H9 (cell line): ENCODE data around the gene NEMP1. TPM values are rescaled to one million over a fixed set of nuclear protein-coding genes. Genes with fewer than 3 reads are reported as not detected.

Experiments
- DNase-seq: peaks from one replicate; pipeline ENCODE4 v3.0.0-alpha.2; 2017
- H2AFZ ChIP-seq: one replicate; pipeline ENCODE4 v1.6.1; 2013; ENCODE audit warnings: mild to moderate bottlenecking, low read length, control low read depth, moderate library complexity
- H2AK5ac ChIP-seq: 2 replicates; pipeline ENCODE4 v1.6.1; 2013; ENCODE audit warnings: low read length, control low read depth, mixed read lengths; ENCODE audit not compliant: insufficient read length
- H2BK120ac ChIP-seq: one replicate; pipeline ENCODE4 v1.6.1; 2013; ENCODE audit warnings: low read depth, mild to moderate bottlenecking, low read length, control low read depth, inconsistent platforms; ENCODE audit not compliant: poor library complexity, severe bottlenecking
- H2BK12ac ChIP-seq: 2 replicates; pipeline ENCODE4 v1.6.1; 2013; ENCODE audit warnings: low read length, control low read depth, mixed read lengths, low read depth; ENCODE audit not compliant: insufficient read length
- H2BK15ac ChIP-seq: 2 replicates; pipeline ENCODE4 v1.6.1; 2013; ENCODE audit warnings: low read depth, low read length, control low read depth
- H2BK20ac ChIP-seq: one replicate; pipeline ENCODE4 v1.6.1; 2013; ENCODE audit warnings: low read depth, mild to moderate bottlenecking, low read length, control low read depth, inconsistent platforms; ENCODE audit not compliant: poor library complexity, severe bottlenecking
- H2BK5ac ChIP-seq: 2 replicates; pipeline ENCODE4 v1.6.1; 2013; ENCODE audit warnings: low read length, control low read depth, mixed read lengths; ENCODE audit not compliant: insufficient read length
- H3K14ac ChIP-seq: 2 replicates; pipeline ENCODE4 v1.6.1; 2013; ENCODE audit warnings: low read length, control low read depth; ENCODE audit not compliant: insufficient read depth
- H3K18ac ChIP-seq: 2 replicates; pipeline ENCODE4 v1.6.1; 2013; ENCODE audit warnings: low read depth, mild to moderate bottlenecking, mixed read lengths, low read length, control low read depth; ENCODE audit not compliant: insufficient read length
- H3K23ac ChIP-seq: 2 replicates; pipeline ENCODE4 v1.6.1; 2013; ENCODE audit warnings: low read length, control low read depth, mixed read lengths, low read depth; ENCODE audit not compliant: insufficient read length
- H3K23me2 ChIP-seq: 2 replicates; pipeline ENCODE4 v1.6.1; 2013; ENCODE audit warnings: low read depth, mild to moderate bottlenecking, mixed read lengths, low read length, control low read depth; ENCODE audit not compliant: insufficient read length, poor library complexity, severe bottlenecking
- H3K27ac ChIP-seq: 2 replicates; pipeline ENCODE4 v1.5.1; 2013; ENCODE audit warnings: low read length, control low read depth, mixed read lengths, low read depth; ENCODE audit not compliant: insufficient read length
- H3K27me3 ChIP-seq: 2 replicates; pipeline ENCODE4 v1.6.1; 2013; ENCODE audit warnings: low read length, control low read depth, inconsistent platforms; ENCODE audit not compliant: insufficient read depth
- H3K4ac ChIP-seq: 2 replicates; pipeline ENCODE4 v1.6.1; 2013; ENCODE audit warnings: low read depth, mild to moderate bottlenecking, control low read depth, inconsistent platforms, low read length, moderate library complexity
- H3K4me1 ChIP-seq: 2 replicates; pipeline ENCODE4 v1.6.1; 2013; ENCODE audit warnings: low read length, control low read depth, inconsistent platforms; ENCODE audit not compliant: insufficient read depth
- H3K4me2 ChIP-seq: 2 replicates; pipeline ENCODE4 v1.6.1; 2013; ENCODE audit warnings: low read length, control low read depth, mixed read lengths; ENCODE audit not compliant: insufficient read length, insufficient read depth
- H3K56ac ChIP-seq: 2 replicates; pipeline ENCODE4 v1.6.1; 2013; ENCODE audit warnings: low read depth, mild to moderate bottlenecking, mixed read lengths, low read length, control low read depth; ENCODE audit not compliant: insufficient read length
- H3K79me1 ChIP-seq: 2 replicates; pipeline ENCODE4 v1.6.1; 2013; ENCODE audit warnings: low read depth, mild to moderate bottlenecking, moderate library complexity, low read length, control low read depth, inconsistent platforms; ENCODE audit not compliant: insufficient read depth, poor library complexity, severe bottlenecking
- H3K79me2 ChIP-seq: 2 replicates; pipeline ENCODE4 v1.6.1; 2013; ENCODE audit warnings: low read length, control low read depth, inconsistent platforms; ENCODE audit not compliant: insufficient read depth
- H3K9ac ChIP-seq: 2 replicates; pipeline ENCODE4 v1.6.1; 2013; ENCODE audit warnings: low read length, control low read depth, mixed read lengths; ENCODE audit not compliant: insufficient read length; ENCODE audit errors: extremely low read depth
- H3K9me3 ChIP-seq: one replicate; pipeline ENCODE4 v1.6.1; 2013; ENCODE audit warnings: low read depth, low read length, inconsistent platforms; ENCODE audit not compliant: control insufficient read depth
- H3T11ph ChIP-seq: one replicate; pipeline ENCODE4 v1.6.1; 2013; ENCODE audit warnings: mild to moderate bottlenecking, low read length, control low read depth, inconsistent platforms
- H4K20me1 ChIP-seq: one replicate; pipeline ENCODE4 v1.6.1; 2013; ENCODE audit not compliant: control insufficient read depth, insufficient read length, insufficient read depth
- H4K5ac ChIP-seq: 2 replicates; pipeline ENCODE4 v1.6.1; 2013; ENCODE audit warnings: low read depth, mild to moderate bottlenecking, mixed read lengths, low read length, control low read depth; ENCODE audit not compliant: insufficient read length
- H4K8ac ChIP-seq: replicated peaks from 2 replicates; pipeline ENCODE4 v1.6.1; 2013; ENCODE audit warnings: low read length, control low read depth, mixed read lengths, low read depth; ENCODE audit not compliant: insufficient read length
- H4K91ac ChIP-seq: 2 replicates; pipeline ENCODE4 v1.6.1; 2013; ENCODE audit warnings: low read depth, mild to moderate bottlenecking, moderate library complexity, mixed read lengths, low read length, control low read depth; ENCODE audit not compliant: insufficient read length
- H3K27ac Mint-ChIP-seq, 3 experiments: 2 replicates in 2 of 3; 3 replicates in 1 of 3; pipeline ENCODE4 v1.8.0; 2020 to 2021; ENCODE audit warnings: mixed read lengths in 3 of 3, mild to moderate bottlenecking in 1 of 3, moderate library complexity in 1 of 3
- H3K27me3 Mint-ChIP-seq: 2 replicates; pipeline ENCODE4 v1.8.0; 2021; ENCODE audit warnings: low read depth, mild to moderate bottlenecking, moderate library complexity, mixed read lengths
- H3K36me3 Mint-ChIP-seq, 3 experiments: 2 replicates in 2 of 3; 3 replicates in 1 of 3; pipeline ENCODE4 v1.8.0; 2020 to 2021; ENCODE audit warnings: low read depth in 3 of 3, mixed read lengths in 3 of 3; ENCODE audit not compliant: insufficient read depth in 1 of 3
- H3K4me1 Mint-ChIP-seq, 2 experiments: 2 replicates each; pipeline ENCODE4 v1.8.0; 2020; ENCODE audit warnings: mixed read lengths in 2 of 2
- H3K4me3 Mint-ChIP-seq, 2 experiments: 2 replicates in 1 of 2; 3 replicates in 1 of 2; pipeline ENCODE4 v1.8.0; 2020 to 2021; ENCODE audit warnings: mild to moderate bottlenecking in 2 of 2, mixed read lengths in 2 of 2, moderate library complexity in 1 of 2
- H3K9me3 Mint-ChIP-seq, 2 experiments: 2 replicates in 1 of 2; 3 replicates in 1 of 2; pipeline ENCODE4 v1.8.0; 2020; ENCODE audit warnings: mild to moderate bottlenecking in 2 of 2, mixed read lengths in 2 of 2, moderate library complexity in 1 of 2
- CTCF ChIP-seq: fragments of 200-600 bp; sonication (generic); conservative IDR thresholded peaks from 3 replicates; pipeline ENCODE4 v1.8.0; 2021; ENCODE audit warnings: antibody characterized with exemption, mild to moderate bottlenecking
- whole genome bisulfite sequencing: extraction: QIAGEN DNeasy Blood & Tissue Kit; methylation state at CpG from one replicate; pipeline ENCODE4 v1.1.7; 2013; ENCODE audit warnings: missing lambda C conversion rate, low lambda C conversion rate, mixed read lengths; ENCODE audit not compliant: insufficient read length; ENCODE audit errors: extremely low coverage; 5-methylcytosine and 5-hydroxymethylcytosine counted together
- total RNA-seq: library from RNA; stranded (reverse); gene quantifications from 2 replicates; pipeline ENCODE4 v1.2.1, GENCODE V29; 2021

The NEMP1 gene
- total RNA-seq, 1 experiment from 2014 or later: 50.1 TPM

GRCh38 chr12:57099047-57099714 lies 20.6 kb upstream of the NEMP1 start:
- Mint-ChIP-seq H3K27ac (no peak overlapping the region; a peak in 1 of 7 replicates), H3K4me3 (0 out of 5 replicates have a peak overlapping the region, but pooled peaks of 1 of the 2 experiments have one; percentile 25), H3K4me1 (peaks cover 17 to 19% of the 10 kb centered on the region in 2 experiments), H3K27me3 (no peaks in the 10 kb centered on the region; the same call in 1 of the 2 replicates), H3K9me3 (no peaks in the 10 kb centered on the region), H3K36me3 (peaks cover 5 to 64% (median 56%) of the 10 kb centered on the region in 3 experiments)
- H2AK5ac ChIP-seq: no peak overlapping the region
- no peak overlapping the region for H3K4me2 ChIP-seq
- no peak overlapping the region for H3K4ac ChIP-seq
- DNase-seq: no peak
- no peak overlapping the region for H2BK20ac ChIP-seq
- no peak overlapping the region for H4K91ac ChIP-seq
- H3K79me1 ChIP-seq: no peaks in the 10 kb centered on the region
- no peak overlapping the region for H2BK15ac ChIP-seq
- no peak overlapping the region for H3K18ac ChIP-seq
- H3K27me3 ChIP-seq: no peaks in the 10 kb centered on the region
- no peak overlapping the region for H2BK120ac ChIP-seq
- H2AFZ ChIP-seq: no peak overlapping the region
- H3K9ac ChIP-seq: no peak overlapping the region
- H2BK12ac ChIP-seq: no peak overlapping the region
- H3T11ph ChIP-seq: no peak overlapping the region
- no peak overlapping the region for H2BK5ac ChIP-seq
- H3K79me2 ChIP-seq: no peaks in the 10 kb centered on the region
- H3K9me3 ChIP-seq: no peaks in the 10 kb centered on the region
- H3K23ac ChIP-seq: no peak overlapping the region
- WGBS: no CpG with 5 or more reads among the region's 11 CpGs
- no peaks in the 10 kb centered on the region for H3K4me1 ChIP-seq
- H3K56ac ChIP-seq: no peak overlapping the region
- no peak overlapping the region for H3K14ac ChIP-seq
- H3K27ac ChIP-seq: no peak overlapping the region
- no peaks in the 10 kb centered on the region for H3K23me2 ChIP-seq
- no peak overlapping the region for H4K8ac ChIP-seq
- no peak overlapping the region for H4K5ac ChIP-seq
- no peaks in the 10 kb centered on the region for H4K20me1 ChIP-seq
- TF ChIP-seq CTCF: no peak
